Neutrophil (primary cell): ENCODE measurements around the gene MVB12A.

Experiments
- H3K27ac ChIP-seq: fragments of 200-600 bp; sonication (generic); 2 replicates; pipeline ENCODE4 v1.5.1; 2016; ENCODE audit warnings: mild to moderate bottlenecking, moderate library complexity
- H3K27me3 ChIP-seq: fragments of 200-600 bp; sonication (generic); 2 replicates; pipeline ENCODE4 v1.6.0; 2016; ENCODE audit warnings: mild to moderate bottlenecking
- H3K36me3 ChIP-seq: fragments of 200-600 bp; sonication (generic); 2 replicates; pipeline ENCODE4 v1.5.1; 2017
- H3K4me1 ChIP-seq, 2 experiments: fragments of 200-600 bp in 1 of 2; sonication (generic) in 1 of 2; 1 replicate in 1 of 2; 2 replicates in 1 of 2; pipeline versions ENCODE4 v1.5.1 to v1.6.1; 2013 to 2016; ENCODE audit warnings: low read depth in 1 of 2, low read length in 1 of 2, mild to moderate bottlenecking in 1 of 2, moderate library complexity in 1 of 2; ENCODE audit not compliant: control insufficient read depth in 1 of 2, insufficient read depth in 1 of 2
- H3K4me3 ChIP-seq, 2 experiments: fragments of 200-600 bp in 1 of 2; sonication (generic) in 1 of 2; 1 replicate in 1 of 2; 2 replicates in 1 of 2; pipeline ENCODE4 v1.5.1; 2013 to 2016; ENCODE audit warnings: low read depth in 1 of 2, low read length in 1 of 2, mild to moderate bottlenecking in 1 of 2, moderate library complexity in 1 of 2
- H3K9me3 ChIP-seq: fragments of 200-600 bp; sonication (generic); 2 replicates; pipeline ENCODE4 v1.5.1; 2016
- CTCF ChIP-seq: fragments of 200-600 bp; sonication (generic); IDR thresholded peaks from 2 replicates; pipeline ENCODE4 v1.5.1; 2016; ENCODE audit warnings: antibody characterized with exemption

MVB12A gene

DNA sequence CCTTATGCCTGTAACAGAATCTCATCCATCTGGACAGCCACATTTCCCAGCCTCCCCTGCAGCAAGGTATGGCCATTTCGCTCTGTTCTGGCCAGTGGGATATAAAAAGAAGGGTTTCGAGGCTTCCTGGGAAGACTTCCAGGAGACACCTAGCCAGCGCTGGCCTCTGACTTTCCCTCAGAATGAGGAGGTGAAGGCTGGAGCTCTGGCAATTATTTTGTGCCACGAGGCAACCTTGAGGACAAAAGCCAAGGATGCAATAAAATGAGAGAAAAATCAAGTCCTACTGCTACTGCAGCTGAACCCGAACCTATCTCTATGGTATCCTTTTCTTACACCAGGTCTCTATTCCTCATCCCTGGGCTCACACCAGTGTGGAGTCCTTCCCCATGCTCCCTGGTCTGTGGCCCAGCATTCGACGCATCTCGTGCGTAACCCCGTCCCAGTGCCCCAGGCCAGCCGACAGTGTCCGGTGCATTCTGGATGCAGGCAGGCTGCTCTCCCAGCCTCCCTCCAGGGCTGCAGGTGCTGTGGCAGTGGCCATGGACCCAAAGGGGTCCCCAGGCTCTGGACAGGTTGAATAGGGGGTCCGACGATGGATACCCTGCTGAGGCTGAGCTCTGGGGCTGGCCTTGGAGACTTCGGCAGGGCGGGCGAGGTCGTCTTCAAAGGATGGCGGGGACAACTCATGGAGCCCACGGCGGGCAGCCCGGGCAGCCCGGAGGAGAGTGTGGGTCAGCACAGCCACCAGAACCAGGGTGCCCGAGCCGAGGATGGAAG lies 16.4 kb downstream of the MVB12A start:
- H3K36me3 ChIP-seq, result no peaks in the 10 kb centered on the region
- no peak for TF ChIP-seq CTCF
- no peaks in the 10 kb centered on the region for H3K4me1 ChIP-seq

GRCh38 chr19:17436874-17437267 lies 17.0 kb downstream of the MVB12A start:
- Histone ChIP-seq H3K27ac (no peak overlapping the region), H3K36me3 (no peaks in the 10 kb centered on the region), H3K4me3 (no peak overlapping the region), H3K27me3 (no peaks in the 10 kb centered on the region), H3K9me3 (no peaks in the 10 kb centered on the region), H3K4me1 (no peaks in the 10 kb centered on the region)
- TF ChIP-seq CTCF, result no peak

More for the DNA sequence above, 16.4 kb downstream of the MVB12A start:
- Histone ChIP-seq H3K9me3 (no peaks in the 10 kb centered on the region), H3K27me3 (no peaks in the 10 kb centered on the region), H3K27ac (no peak overlapping the region), H3K4me3 (no peak overlapping the region)

DNA sequence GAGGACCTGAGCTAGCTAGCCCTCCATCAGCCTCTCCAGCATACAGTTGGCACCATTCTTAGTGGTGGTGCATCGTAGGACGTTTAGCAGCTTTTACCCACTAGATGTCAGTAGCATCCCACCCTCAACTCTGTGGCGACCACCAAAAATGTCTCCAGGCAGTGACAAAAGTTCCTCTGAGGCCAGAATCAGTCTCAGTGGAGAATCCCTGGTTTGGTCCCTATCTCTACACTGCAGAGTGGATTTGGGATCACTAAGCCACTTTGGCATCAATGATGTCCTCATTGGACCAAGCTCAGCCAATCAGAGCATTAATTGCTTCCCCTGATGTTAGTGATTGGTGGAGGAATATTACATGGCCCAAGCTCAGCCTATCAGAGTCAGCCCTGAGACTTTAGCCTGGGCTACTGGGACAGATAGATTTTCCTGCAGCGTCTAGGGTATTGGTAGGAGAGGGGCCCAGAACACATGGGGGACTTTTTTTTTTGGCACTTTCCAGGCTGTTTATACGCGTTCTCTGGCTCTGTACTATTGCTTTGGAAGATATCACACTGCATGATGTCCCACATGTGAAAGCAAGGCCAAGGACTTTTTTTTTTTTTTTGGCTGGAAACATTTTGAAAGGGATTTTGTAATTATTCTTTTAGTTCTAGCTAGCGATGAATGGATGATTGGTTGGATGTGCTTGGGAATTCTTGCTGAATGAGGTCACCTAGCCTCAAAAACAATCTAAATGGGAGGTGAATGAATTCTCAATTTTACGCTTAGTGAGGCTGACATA lies 21.6 kb downstream of the MVB12A start:
- Histone ChIP-seq H3K27me3 (peaks cover 17% of the 10 kb centered on the region), H3K36me3 (no peaks in the 10 kb centered on the region), H3K27ac (no peak overlapping the region), H3K4me3 (no peak overlapping the region), H3K4me1 (no peaks in the 10 kb centered on the region), H3K9me3 (no peaks in the 10 kb centered on the region)
- no peak for TF ChIP-seq CTCF

- Histone ChIP-seq H3K27me3 (peaks cover 59% of the 10 kb centered on the region), H3K27ac (no peak overlapping the region), H3K36me3 (no peaks in the 10 kb centered on the region), H3K9me3 (no peaks in the 10 kb centered on the region), H3K4me3 (no peak overlapping the region), H3K4me1 (peaks cover 0 to 5% of the 10 kb centered on the region in 2 experiments)
- no peak for TF ChIP-seq CTCF
These were observed 25.8 kb downstream of the MVB12A start for GRCh38 chr19:17445526-17446165.

DNA sequence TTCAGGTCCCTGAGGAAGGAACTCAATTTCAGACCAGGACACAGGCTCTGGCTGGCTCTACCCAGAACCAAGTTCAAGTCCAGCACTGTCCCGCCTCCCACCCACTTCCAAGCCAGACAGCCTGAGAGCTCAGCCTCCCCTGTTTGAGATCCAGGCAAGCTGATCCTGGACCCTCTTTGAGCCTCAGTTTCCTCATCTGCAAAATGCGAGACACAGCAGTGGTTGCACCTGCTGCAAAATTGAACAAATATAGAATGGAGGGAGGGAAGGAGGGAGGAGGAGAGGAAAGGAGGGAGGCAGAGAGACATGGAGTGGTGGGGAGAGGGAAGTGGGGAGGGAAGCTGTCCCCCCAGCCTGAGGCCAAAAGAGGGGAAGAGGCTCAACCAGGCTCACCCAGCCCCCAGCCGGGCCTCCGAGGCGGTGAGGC lies 27.9 kb downstream of the MVB12A start:
- Histone ChIP-seq H3K27me3 (peaks cover 78% of the 10 kb centered on the region), H3K9me3 (no peaks in the 10 kb centered on the region), H3K36me3 (no peaks in the 10 kb centered on the region), H3K4me3 (no peak overlapping the region), H3K4me1 (peaks cover 0 to 5% of the 10 kb centered on the region in 2 experiments), H3K27ac (no peak overlapping the region)
- no peak for TF ChIP-seq CTCF
